Measurements from ENCODE around the gene DENND1B.

DNA sequence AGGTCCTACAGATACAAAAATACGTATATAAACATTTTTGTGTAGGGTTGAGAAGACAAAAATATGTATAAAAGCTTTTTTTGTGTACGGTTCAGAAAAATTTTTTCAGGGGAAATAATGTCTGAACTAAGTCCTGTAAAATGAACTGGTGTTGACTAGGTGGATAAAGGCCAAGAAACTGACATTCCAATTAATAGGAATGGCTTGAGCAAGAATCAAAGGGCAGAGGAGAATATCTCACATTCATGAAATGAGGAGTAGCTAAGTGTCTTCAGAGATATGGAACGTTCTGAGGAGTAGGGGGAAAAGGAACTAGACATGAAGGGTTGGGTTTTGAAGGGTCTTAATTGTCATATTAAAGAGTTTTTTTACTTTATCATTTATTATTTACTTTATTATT is 231.2 kb downstream of the DENND1B start:
- TF ChIP-seq, protein P1, sequence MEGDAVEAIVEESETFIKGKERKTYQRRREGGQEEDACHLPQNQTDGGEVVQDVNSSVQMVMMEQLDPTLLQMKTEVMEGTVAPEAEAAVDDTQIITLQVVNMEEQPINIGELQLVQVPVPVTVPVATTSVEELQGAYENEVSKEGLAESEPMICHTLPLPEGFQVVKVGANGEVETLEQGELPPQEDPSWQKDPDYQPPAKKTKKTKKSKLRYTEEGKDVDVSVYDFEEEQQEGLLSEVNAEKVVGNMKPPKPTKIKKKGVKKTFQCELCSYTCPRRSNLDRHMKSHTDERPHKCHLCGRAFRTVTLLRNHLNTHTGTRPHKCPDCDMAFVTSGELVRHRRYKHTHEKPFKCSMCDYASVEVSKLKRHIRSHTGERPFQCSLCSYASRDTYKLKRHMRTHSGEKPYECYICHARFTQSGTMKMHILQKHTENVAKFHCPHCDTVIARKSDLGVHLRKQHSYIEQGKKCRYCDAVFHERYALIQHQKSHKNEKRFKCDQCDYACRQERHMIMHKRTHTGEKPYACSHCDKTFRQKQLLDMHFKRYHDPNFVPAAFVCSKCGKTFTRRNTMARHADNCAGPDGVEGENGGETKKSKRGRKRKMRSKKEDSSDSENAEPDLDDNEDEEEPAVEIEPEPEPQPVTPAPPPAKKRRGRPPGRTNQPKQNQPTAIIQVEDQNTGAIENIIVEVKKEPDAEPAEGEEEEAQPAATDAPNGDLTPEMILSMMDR (IDR thresholded peaks at IDR 0.05): no peak
- no peak for TF ChIP-seq POLR2A (IDR thresholded peaks at IDR 0.05)
